Ovary (tissue), 9 donors: ENCODE results near the gene ACER3. TPM values are rescaled to one million over a fixed set of nuclear protein-coding genes. Genes with fewer than 3 reads are reported as not detected.

Source experiments
- DNase-seq, 5 donors: peaks; one replicate each; pipeline ENCODE4 v3.0.0-alpha.2; 2019 to 2020
- H3K27ac ChIP-seq, 2 donors: fragments of 200-600 bp; one replicate each; pipeline versions ENCODE4 v1.5.1 to v1.8.0; 2019 to 2022
- H3K27me3 ChIP-seq: fragments of 200-600 bp; one replicate; pipeline ENCODE4 v1.8.0; 2022
- H3K36me3 ChIP-seq: fragments of 200-600 bp; sonication (generic); one replicate; pipeline ENCODE4 v1.5.1; 2019
- H3K4me1 ChIP-seq: one replicate; pipeline ENCODE4 v1.8.1; 2013; ENCODE audit warnings: mild to moderate bottlenecking, moderate library complexity; ENCODE audit not compliant: insufficient read depth
- H3K4me3 ChIP-seq: fragments of 200-600 bp; sonication (generic); one replicate; pipeline ENCODE4 v1.5.1; 2017
- H3K9me3 ChIP-seq, 2 donors: fragments of 200-600 bp in 1 of 2; sonication (generic) in 1 of 2; one replicate each; pipeline versions ENCODE4 v1.5.1 to v1.8.1; 2013 to 2019; ENCODE audit warnings: mild to moderate bottlenecking in 1 of 2, moderate library complexity in 1 of 2
- EP300 ChIP-seq: sonication (generic); formaldehyde crosslinking; IDR thresholded peaks from one replicate; pipeline ENCODE4 v1.6.1; 2017; ENCODE audit warnings: antibody characterized with exemption
- POLR2A ChIP-seq: fragments of 450-650 bp; IDR thresholded peaks from one replicate; pipeline ENCODE4 v1.6.1; 2017; ENCODE audit warnings: antibody characterized with exemption, mild to moderate bottlenecking, moderate library complexity
- WGBS, 3 donors: extraction: QIAGEN DNeasy Blood & Tissue Kit in 1 of 3; methylation state at CpG; one replicate each; pipeline versions ENCODE4 v1.1.5 to v1.1.7; 2013 to 2017; 5-methylcytosine and 5-hydroxymethylcytosine counted together
- intact Hi-C, 4 donors: fragments of 100-400 bp; cut with DNase I; formaldehyde crosslinking; loops; one replicate each; pipeline versions ENCODE4 v1.11.0 to v1.15.1; 2022 to 2023
- polyA plus RNA-seq, 2 donors: library from polyadenylated mRNA; stranded (reverse); fragments of 200-250 nt in 1 of 2; fragments of 350-450 nt in 1 of 2; fragmentation: Illumina TruSeq in 1 of 2; extraction: RNeasy Lipid Tissue Mini Kit (QIAGEN cat#74804) in 1 of 2; gene quantifications; one replicate each; pipeline ENCODE4 v1.2.3, GENCODE V29; 2013 to 2014
- total RNA-seq, 7 donors: library from RNA; depleted of rRNA in 2 of 7; stranded (reverse); fragments of >200 nt in 2 of 7; fragmentation: NEBNext Ultra II Directional in 3 of 7; extraction: Animal tissue kit (Norgen Biotek cat#: 25700) in 3 of 7; gene quantifications; one replicate each; pipeline versions ENCODE4 v1.1.0 to v1.2.4, GENCODE V29; 2016 to 2023
- TF ChIP-seq, protein P1 (sequence below), 3 donors: fragments of 450-650 bp in 2 of 3; fragments of 200-600 bp in 1 of 3; IDR thresholded peaks; one replicate each; pipeline versions ENCODE4 v1.5.1 to v1.8.0; 2016 to 2022; ENCODE audit warnings: antibody characterized with exemption in 3 of 3, mild to moderate bottlenecking in 1 of 3
- donor health status: DM: no; HTN: no; CAD: no; lungs with moderate emphysema.
- donor health status: DM: no; HTN: no; CAD: no.
- donor health status: Bipolar disorder and iron deficiency.
- donor health status: DM: yes; HTN: yes; CAD: no.
- donor health status: DM: no; HTN: no; CAD: no.
- donor health status: DM: yes; HTN: yes; CAD: no.

The ACER3 gene
- total and polyA plus RNA-seq, 9 donors: 2.4 to 20.7 (median 8.4) TPM

DNA sequence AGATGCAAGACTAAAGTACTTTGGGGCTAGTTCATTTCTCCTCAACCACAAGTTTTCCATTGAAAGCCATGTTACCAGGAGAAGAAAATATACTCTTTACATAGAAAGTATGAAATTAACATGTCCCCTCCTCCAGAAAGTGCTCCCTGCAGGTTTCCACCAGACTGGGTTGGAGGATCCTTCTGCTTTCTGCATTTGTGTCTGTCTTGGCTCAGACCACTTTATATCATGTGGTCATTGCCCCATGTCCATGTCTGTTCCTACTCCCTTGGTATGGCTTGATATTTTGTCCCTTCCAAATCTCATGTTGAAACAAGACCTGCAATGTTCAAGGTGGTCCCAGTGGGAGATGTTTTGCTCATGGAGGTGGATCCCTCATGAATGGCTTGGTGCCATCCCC is 28.4 kb upstream of the ACER3 start:
- no peaks in the 10 kb centered on the region for H3K9me3 ChIP-seq
- no peak for DNase-seq

DNA sequence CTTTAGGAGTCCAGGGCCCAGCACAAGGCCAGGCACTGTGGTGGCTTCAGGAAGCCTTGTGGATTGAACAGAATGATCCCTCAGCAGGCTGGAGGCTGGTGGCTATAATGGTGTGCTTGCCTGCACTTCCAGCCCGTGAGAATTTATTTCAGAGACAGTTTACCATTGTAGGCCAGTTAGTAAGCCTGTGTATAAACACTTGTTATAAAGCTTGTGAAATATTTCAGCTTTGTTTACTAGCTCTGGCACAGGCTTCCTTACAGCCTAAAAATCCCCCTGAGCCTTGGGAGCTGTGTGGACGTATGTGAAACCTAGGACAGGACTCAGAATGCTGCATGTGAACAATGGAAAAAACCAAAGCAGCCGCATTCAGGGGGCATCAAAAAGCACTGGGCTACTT is 26.6 kb upstream of the ACER3 start:
- no peak for DNase-seq
- no peaks in the 10 kb centered on the region for H3K36me3 ChIP-seq
- no peaks in the 10 kb centered on the region for H3K4me1 ChIP-seq
- no peak for TF ChIP-seq POLR2A
- TF ChIP-seq EP300: no peak
- TF ChIP-seq, protein P1, sequence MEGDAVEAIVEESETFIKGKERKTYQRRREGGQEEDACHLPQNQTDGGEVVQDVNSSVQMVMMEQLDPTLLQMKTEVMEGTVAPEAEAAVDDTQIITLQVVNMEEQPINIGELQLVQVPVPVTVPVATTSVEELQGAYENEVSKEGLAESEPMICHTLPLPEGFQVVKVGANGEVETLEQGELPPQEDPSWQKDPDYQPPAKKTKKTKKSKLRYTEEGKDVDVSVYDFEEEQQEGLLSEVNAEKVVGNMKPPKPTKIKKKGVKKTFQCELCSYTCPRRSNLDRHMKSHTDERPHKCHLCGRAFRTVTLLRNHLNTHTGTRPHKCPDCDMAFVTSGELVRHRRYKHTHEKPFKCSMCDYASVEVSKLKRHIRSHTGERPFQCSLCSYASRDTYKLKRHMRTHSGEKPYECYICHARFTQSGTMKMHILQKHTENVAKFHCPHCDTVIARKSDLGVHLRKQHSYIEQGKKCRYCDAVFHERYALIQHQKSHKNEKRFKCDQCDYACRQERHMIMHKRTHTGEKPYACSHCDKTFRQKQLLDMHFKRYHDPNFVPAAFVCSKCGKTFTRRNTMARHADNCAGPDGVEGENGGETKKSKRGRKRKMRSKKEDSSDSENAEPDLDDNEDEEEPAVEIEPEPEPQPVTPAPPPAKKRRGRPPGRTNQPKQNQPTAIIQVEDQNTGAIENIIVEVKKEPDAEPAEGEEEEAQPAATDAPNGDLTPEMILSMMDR (IDR thresholded peaks at IDR 0.05): no peak
- H3K27me3 ChIP-seq: no peaks in the 10 kb centered on the region
- WGBS, 3 donors: 71 to 87% (median 79%) methylated on average over 3 of the region's 3 CpGs
- H3K27ac ChIP-seq: no peak overlapping the region
- intact Hi-C loops: no loop called here
- H3K4me3 ChIP-seq: no peak overlapping the region
- H3K9me3 ChIP-seq: no peaks in the 10 kb centered on the region

More for the DNA sequence above, 28.4 kb upstream of the ACER3 start:
- intact Hi-C loops: no loop called here
- Histone ChIP-seq H3K36me3 (no peaks in the 10 kb centered on the region), H3K4me3 (no peak overlapping the region), H3K27ac (no peak overlapping the region), H3K27me3 (no peaks in the 10 kb centered on the region), H3K4me1 (no peaks in the 10 kb centered on the region)
- TF ChIP-seq EP300 (no peak), POLR2A (no peak)
- TF ChIP-seq, protein P1 (IDR thresholded peaks at IDR 0.05): no peak

DNA sequence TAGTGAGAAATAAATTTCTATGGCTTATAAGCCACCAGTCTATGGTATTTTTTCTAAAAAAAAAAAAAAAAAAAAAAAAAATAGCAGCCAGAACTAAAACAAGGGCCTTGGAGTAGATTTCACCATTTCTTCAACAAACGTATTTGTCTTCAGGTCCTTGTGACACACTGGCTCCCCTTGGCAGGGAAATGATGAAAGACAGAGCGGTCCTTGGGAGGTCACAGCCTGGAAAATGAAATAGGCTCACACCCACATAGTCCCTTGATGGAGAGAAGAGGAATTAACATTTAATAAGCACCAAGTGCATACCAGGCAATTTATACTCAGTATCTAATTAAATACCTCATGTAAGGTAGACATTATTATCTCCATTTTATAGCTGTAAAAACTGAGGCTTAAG is 25.7 kb upstream of the ACER3 start:
- TF ChIP-seq, protein P1 (IDR thresholded peaks at IDR 0.05): no peak
- TF ChIP-seq EP300 (no peak), POLR2A (no peak)
- 81 to 95% (median 94%) methylated on average over 2 of the region's 2 CpGs for WGBS, 3 donors
- Histone ChIP-seq H3K4me3 (no peak overlapping the region), H3K9me3 (no peaks in the 10 kb centered on the region), H3K27me3 (no peaks in the 10 kb centered on the region), H3K4me1 (no peaks in the 10 kb centered on the region), H3K36me3 (no peaks in the 10 kb centered on the region), H3K27ac (no peak overlapping the region)
- no peak for DNase-seq
- intact Hi-C loops: no loop called here

DNA sequence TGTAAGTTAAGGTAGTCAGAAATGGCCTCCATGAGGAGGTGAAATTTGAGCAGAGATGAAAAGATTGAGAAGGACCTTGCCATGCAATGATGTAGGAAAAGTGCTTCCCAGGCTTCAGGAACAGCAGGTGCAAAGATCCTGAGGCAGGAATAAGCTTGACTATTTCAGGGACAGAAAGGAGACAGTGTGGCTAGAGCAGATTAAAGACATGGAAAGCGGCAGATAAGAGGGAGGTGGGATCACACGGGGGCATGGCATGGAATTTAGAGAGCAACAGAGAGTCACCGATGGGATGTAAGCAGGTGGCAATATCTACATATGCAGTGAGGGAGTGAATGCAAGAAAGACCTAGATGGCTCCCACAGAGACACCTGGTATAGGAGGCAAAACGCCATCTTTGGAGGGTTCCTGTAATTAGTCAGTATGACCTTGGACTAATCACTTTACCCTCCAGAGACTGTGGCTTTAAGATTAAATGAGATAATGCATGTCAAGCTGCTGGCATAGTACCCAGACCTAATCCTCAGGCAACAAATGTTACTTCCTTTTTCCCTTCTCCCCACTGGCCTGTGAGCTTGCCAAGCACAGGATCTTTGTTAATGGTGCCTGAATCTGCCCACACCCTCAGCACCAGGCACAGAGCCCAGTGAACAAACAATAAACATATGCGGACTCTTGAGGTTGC is 24.6 kb upstream of the ACER3 start:
- no peak overlapping the region for H3K4me3 ChIP-seq
- no peaks in the 10 kb centered on the region for H3K36me3 ChIP-seq
- DNase-seq: no peak
- H3K27ac ChIP-seq: no peak overlapping the region
- no peaks in the 10 kb centered on the region for H3K27me3 ChIP-seq
- 27 to 54% (median 32%) methylated on average over 5 of the region's 5 CpGs for WGBS, 3 donors
- H3K4me1 ChIP-seq: no peaks in the 10 kb centered on the region
- intact Hi-C loops: no loop called here
- no peaks in the 10 kb centered on the region for H3K9me3 ChIP-seq
- TF ChIP-seq, protein P1 (IDR thresholded peaks at IDR 0.05): no peak
